GM18951 (cell line): ENCODE data around the gene IL17RC.
"Not testable (repeated sequence)": the region's sequence is repeated elsewhere in the genome, so short reads cannot be mapped to it uniquely, and the experiment has no call there.

ENCODE experiments used
- POLR2A ChIP-seq: IDR thresholded peaks from 4 replicates; pipeline ENCODE4 v1.6.1; 2011; ENCODE audit warnings: mild to moderate bottlenecking; ENCODE audit not compliant: insufficient read length, insufficient read depth; ENCODE audit errors: extremely low read depth
- in situ Hi-C: fragments of 300-500 bp; cut with MboI; formaldehyde crosslinking; loops from one replicate; pipeline ENCODE4 v1.12.0; 2022; ENCODE audit warnings: low sequenced_read_pairs, mixed read lengths, inconsistent platforms; ENCODE audit not compliant: unreplicated experiment

Gene IL17RC

DNA sequence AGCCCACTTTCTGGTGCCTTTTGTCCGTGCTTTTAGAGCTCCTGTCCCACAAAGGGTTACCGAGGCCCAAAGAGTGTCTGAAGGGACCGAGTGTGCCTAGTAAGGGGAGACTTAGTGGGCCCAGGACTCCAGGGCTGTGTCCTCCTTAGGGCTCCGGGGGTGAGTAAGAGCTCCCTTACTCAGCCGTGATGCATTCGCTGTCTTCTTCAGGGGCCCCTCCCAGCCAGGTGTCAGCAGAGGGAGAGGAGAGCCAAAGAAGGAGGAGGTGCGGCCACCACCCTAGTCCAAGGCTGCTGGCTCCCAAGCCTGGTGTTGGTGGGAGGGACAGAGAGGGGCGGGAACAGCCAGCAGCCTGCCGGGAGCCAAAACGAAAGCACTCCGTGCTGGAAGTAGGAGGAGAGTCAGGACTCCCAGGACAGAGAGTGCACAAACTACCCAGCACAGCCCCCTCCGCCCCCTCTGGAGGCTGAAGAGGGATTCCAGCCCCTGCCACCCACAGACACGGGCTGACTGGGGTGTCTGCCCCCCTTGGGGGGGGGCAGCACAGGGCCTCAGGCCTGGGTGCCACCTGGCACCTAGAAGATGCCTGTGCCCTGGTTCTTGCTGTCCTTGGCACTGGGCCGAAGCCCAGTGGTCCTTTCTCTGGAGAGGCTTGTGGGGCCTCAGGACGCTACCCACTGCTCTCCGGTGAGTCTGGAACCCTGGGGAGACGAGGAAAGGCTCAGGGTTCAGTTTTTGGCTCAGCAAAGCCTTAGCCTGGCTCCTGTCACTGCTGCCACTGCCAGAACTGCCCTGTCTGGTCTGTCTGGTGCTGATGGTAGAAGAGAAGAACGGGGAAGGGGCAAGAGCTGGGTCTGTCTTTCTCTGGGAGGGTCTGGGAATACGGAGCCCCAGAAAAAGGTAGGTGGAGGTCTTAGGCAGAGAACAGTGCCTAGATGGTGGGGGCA is at the start of gene IL17RC:
TSS of gene IL17RC (plus strand) at position 365 of the 947 bp plus-strand sequence. CDS start at position 583, 218 bp downstream.
- in situ Hi-C loops, result no loop called here

DNA sequence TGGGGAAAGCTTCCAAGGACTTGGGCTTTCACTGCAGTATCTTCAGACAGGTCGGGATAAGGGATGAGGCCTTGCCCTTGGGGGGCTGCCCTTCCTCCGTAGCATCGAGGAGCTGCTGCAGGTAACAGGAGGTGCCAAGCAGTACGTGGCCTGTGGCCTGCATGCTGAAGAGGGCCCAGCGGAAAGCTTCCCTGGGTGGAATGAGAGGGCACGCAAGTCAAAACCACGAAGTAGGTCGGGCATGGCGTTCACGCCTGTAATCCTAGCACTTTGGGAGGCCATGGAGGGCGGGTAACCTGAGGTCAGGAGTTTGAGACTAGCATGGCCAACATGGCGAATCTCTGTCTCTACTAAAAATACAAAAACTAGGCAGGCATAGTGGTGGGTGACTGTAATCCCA is 49.8 kb upstream of the IL17RC start:
- in situ Hi-C loops, result no loop called here
- TF ChIP-seq POLR2A, result no peak

More for the DNA sequence above, at the start of gene IL17RC:
- no peak for TF ChIP-seq POLR2A

DNA sequence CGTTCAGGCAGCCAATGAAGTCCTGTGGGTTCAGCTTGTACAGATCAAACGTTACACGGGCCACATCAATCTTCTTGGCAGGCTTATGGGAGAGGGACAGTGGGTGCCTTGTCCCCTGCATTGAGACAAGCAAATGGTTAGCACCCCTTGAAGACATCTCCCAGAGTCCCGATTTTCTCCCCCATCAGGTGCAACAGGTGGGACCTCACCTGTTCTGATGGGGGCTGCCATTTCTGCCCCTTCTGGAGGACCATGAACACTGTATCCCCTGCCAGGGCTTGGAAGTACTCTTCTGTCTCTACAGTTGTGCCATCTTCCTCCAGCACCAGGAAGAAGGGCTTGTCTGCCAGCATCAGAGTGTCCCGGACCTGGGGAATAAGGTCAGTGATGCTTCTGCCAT is 46.9 kb upstream of the IL17RC start:
- in situ Hi-C loops, result no loop called here
- TF ChIP-seq POLR2A, result no peak

- in situ Hi-C loops, result no loop called here
- TF ChIP-seq POLR2A, result no peak
These were observed 45.9 kb upstream of the IL17RC start for GRCh38 chr3:9870978-9871377.

DNA sequence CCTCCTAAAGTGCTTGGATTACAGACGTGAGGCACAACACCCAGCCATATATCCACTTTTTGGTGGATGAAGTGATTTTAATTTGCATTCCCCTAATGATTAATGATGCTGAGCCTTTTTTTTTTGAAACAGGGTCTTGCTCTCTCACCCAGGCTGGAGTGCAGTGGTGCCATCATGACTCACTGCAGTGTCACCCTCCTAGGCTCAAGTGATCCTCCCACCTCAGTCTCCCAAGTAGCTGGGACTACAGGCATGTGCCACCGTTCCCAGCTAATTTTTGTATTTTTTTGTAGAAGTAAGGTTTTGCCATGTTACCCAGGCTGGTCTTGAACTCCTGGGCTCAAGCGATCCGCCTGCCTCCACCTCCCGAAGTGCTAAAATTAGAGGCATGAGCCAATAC is 44.8 kb upstream of the IL17RC start:
- in situ Hi-C loops, result not testable (repeated sequence)

DNA sequence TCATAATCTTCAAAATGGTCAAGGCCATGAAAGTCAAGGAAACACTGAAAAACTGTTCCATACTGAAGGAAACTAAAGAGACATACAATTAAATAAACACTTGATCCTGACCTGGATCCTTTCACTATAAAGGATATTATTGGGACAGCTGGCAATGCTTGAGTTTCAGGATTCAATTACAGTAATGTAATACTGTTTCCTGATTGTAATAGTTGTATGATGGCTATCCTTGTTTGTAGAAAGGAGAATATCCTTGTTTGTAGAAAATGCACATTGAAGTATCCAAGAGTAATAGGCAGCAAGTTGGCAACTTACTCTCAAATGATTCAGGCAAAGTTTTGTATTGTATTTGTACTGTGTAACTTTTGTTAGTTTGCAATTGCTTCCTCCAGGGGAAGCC is 41.5 kb upstream of the IL17RC start:
- in situ Hi-C loops, result no loop called here
- TF ChIP-seq POLR2A, result no peak

DNA sequence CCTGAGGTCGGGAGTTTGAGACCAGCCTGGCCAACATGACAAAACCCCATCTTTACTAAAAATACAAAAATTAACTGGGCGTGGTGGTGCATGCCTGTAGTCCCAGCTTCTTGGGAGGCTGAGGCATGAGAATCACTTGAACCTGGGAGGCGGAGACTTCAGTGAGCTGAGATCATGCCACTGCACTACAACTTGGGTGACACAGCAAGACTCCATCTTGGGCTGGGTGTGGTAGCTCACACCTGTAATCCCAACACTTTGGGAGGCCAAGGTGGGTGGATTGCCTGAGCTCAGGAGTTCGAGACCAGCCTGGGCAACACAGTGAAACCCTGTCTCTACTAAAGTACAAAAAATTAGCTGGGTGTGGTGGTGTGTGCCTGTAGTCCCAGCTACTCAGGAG is 40.6 kb upstream of the IL17RC start:
- in situ Hi-C loops, result not testable (repeated sequence)

DNA sequence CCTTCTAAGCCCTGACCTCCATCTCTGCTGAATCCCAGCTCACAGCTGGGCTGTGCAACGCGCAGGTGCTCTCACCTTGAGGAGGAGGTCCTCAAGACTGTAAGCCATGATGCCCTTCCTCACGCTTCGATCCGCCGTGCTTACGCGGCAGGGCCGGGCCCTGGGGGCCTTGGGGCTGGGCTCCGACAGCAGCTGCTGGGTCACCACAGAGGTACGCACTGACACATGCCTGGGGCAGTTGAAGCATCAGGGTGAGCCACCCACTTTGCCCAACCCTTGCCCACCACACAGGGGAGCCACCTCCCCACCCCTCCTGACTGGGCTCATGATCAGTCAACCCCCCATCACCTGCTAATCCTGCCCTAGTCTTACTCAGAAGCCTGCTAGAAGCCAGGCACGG is 39.9 kb upstream of the IL17RC start:
- in situ Hi-C loops, result no loop called here
- TF ChIP-seq POLR2A, result no peak

DNA sequence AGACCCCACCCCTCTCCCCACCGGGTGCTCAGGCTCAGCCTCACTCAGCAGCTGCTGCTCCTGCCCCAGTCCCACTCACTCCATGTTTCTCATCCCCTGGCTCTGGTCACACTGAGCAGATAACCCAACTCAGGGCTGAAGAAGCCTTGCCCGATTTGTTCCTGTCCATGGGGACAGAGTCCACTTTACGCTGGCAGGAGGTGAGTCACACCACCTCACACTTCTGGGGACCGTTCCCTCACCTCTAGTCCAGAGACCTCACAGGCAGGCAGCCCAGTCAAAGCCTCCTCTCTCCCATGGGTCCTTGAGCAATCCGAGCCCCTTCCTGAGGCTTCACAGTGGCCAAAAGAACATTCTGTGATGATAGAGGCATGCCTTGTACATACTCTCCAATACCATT is 38.2 kb upstream of the IL17RC start:
- TF ChIP-seq POLR2A, result no peak
- in situ Hi-C loops, result no loop called here

- in situ Hi-C loops, result no loop called here
- no peak for TF ChIP-seq POLR2A
These were observed 36.9 kb upstream of the IL17RC start, which contains the start of gene CIDEC for GRCh38 chr3:9879830-9880549. CIDEC (minus strand) TSS chr3:9880253; CDS start chr3:9878486, 1,767 bp downstream.

DNA sequence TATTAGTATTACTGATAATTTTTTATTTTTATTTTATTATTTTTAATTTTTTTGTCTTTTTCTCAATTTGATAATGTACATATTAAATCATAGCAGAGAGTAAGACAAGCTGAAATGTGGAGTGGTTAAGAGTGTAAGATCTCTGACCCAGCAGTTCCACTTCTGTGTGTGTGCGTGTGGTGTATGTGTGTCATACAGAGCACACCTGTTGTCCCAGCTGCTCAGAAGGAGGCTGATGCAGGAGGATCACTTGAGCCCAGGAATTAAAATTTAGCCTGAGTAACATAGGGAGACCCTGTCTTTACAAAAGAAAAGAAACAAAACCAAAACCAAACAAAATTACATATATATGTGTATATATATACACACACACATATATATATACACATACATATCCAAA is 35.5 kb upstream of the IL17RC start:
- in situ Hi-C loops, result no loop called here
- no peak for TF ChIP-seq POLR2A

- in situ Hi-C loops, result no loop called here
- no peak for TF ChIP-seq POLR2A
These were observed 33.0 kb upstream of the IL17RC start for GRCh38 chr3:9883706-9884554.

DNA sequence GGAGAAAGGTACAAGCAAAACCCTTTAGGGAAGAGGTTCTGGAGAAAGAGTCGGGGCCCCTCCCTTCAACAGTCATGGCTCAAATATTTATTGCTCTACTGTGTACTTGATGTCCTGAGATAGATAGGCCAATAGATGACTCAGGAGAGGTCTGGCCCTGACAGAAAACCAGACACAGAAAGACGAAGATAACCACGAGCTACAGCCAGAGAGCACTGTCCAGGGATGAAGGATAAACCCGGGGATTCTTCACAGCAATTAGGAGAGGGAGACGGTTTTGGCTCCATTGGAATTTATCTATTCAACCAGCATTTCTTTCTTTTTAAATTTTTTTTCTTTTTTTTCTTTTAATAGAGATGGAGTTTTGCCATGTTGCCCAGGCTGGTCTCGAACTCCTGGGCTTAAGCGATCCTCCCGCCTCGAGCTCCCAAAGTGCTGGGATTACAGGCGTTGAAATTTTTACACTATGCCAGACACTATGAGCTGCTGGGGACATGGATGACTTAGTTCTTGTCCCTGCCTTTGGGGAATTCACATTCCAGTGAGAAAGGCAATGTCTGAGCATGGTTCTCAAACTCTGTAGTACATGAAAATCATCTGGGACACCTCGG is 32.2 kb upstream of the IL17RC start:
- TF ChIP-seq POLR2A, result no peak
- in situ Hi-C loops, result no loop called here
